A549 (cell line): Measurements from ENCODE around the gene DHDH. TPM values are rescaled to one million over a fixed set of nuclear protein-coding genes. Genes with fewer than 3 reads are reported as not detected.
A peak's percentile ranks its signal among the peaks of the same experiment; 100 is the strongest.

Experiments
- ATAC-seq, 2 experiments: fragments of 200-7000 bp in 1 of 2; fragments of >200 bp in 1 of 2; cut with Nextera tagmentation in 1 of 2; cut with Tn5 transposase in 1 of 2; 3 replicates each; pipeline versions ENCODE4 v1.8.0 to v1.9.1; 2018 to 2020; ENCODE audit warnings: mild to moderate bottlenecking in 1 of 2, moderate library complexity in 1 of 2
- CTCF ChIA-PET: fragments of 300-600 bp; sonication (Branson Sonifier 250); formaldehyde crosslinking; extraction: SDS; loops from one replicate; lab custom pipeline; 2021; ENCODE audit warnings: antibody characterized with exemption, inconsistent platforms; lab: Yijun Ruan, JAX
- POLR2A ChIA-PET: fragments of 350-600 bp; formaldehyde crosslinking; extraction: SDS; loops from one replicate; lab custom pipeline; 2021; ENCODE audit warnings: antibody characterized with exemption, inconsistent platforms; lab: Yijun Ruan, JAX
- DNase-seq, 2 experiments: peaks; one replicate each; pipeline versions ENCODE4 v3.0.0 to v3.0.0-alpha.2; 2011 to 2016; ENCODE audit warnings: low read depth in 1 of 2, low spot score in 1 of 2
- FAIRE-seq: peaks from 2 replicates; lab custom pipeline; 2011; peaks lifted over from hg19 to GRCh38; lab: Jason Lieb, UNC
- H3K27ac ChIP-seq, 2 experiments: fragments of >200 bp; sonication (Bioruptor Twin); formaldehyde crosslinking; 3 replicates each; pipeline ENCODE4 v1.5.1; 2016 to 2017
- H3K4me1 ChIP-seq: fragments of >200 bp; sonication (Bioruptor Twin); formaldehyde crosslinking; 3 replicates; pipeline ENCODE4 v1.6.1; 2016
- H3K4me2 ChIP-seq: fragments of >200 bp; sonication (Bioruptor Twin); formaldehyde crosslinking; 3 replicates; pipeline ENCODE4 v1.6.1; 2016
- H3K4me3 ChIP-seq: fragments of >200 bp; sonication (Bioruptor Twin); formaldehyde crosslinking; 3 replicates; pipeline ENCODE4 v1.5.1; 2016
- H3K9me3 ChIP-seq: fragments of >200 bp; sonication (Bioruptor Twin); formaldehyde crosslinking; 3 replicates; pipeline ENCODE4 v1.6.1; 2016
- ATOH8 ChIP-seq: fragments of 250-450 bp; sonication (Bioruptor Pico); IDR thresholded peaks from 2 replicates; pipeline ENCODE4 v1.5.0; 2020; ENCODE audit warnings: low read depth, mild to moderate bottlenecking, moderate library complexity
- BHLHE40 ChIP-seq: IDR thresholded peaks from 2 replicates; pipeline ENCODE4 v1.6.1; 2012; ENCODE audit warnings: low read depth, low read length, inconsistent platforms
- CEBPB ChIP-seq, 2 experiments: fragments of >200 bp in 1 of 2; sonication (Bioruptor Twin) in 1 of 2; formaldehyde crosslinking in 1 of 2; IDR thresholded peaks; 2 replicates each; pipeline ENCODE4 v1.6.1; 2012 to 2016
- CHD4 ChIP-seq: fragments of 200-600 bp; sonication (generic); IDR thresholded peaks from 2 replicates; pipeline ENCODE4 v1.6.1; 2016; ENCODE audit warnings: antibody characterized with exemption, mild to moderate bottlenecking, borderline replicate concordance
- EHF ChIP-seq: fragments of 250-450 bp; sonication (Bioruptor Pico); IDR thresholded peaks from 2 replicates; pipeline ENCODE4 v1.5.0; 2020; ENCODE audit warnings: mild to moderate bottlenecking
- ESRRA ChIP-seq: fragments of 150-350 bp; IDR thresholded peaks from 2 replicates; pipeline ENCODE4 v1.6.1; 2014; ENCODE audit warnings: mild to moderate bottlenecking, low read length, borderline replicate concordance
- FOSB ChIP-seq: fragments of 250-450 bp; sonication (Bioruptor Pico); IDR thresholded peaks from 2 replicates; pipeline ENCODE4 v1.5.0; 2020; ENCODE audit warnings: mild to moderate bottlenecking, moderate library complexity
- HMGXB4 ChIP-seq: fragments of 250-450 bp; sonication (Bioruptor Pico); IDR thresholded peaks from 2 replicates; pipeline ENCODE4 v1.5.0; 2021; ENCODE audit warnings: mild to moderate bottlenecking, moderate library complexity, borderline replicate concordance
- HOXA7 ChIP-seq: fragments of 250-450 bp; sonication (Bioruptor Pico); IDR thresholded peaks from 2 replicates; pipeline ENCODE4 v1.5.0; 2020; ENCODE audit warnings: mild to moderate bottlenecking, moderate library complexity
- HOXB5 ChIP-seq: fragments of 250-450 bp; sonication (Bioruptor Pico); IDR thresholded peaks from 2 replicates; pipeline ENCODE4 v1.5.0; 2020; ENCODE audit warnings: mild to moderate bottlenecking, moderate library complexity
- JUN ChIP-seq, 2 experiments: fragments of >200 bp; sonication (Bioruptor Twin); formaldehyde crosslinking; IDR thresholded peaks; 2 replicates in 1 of 2; 3 replicates in 1 of 2; pipeline ENCODE4 v1.6.1; 2016 to 2017
- JUNB ChIP-seq: fragments of >200 bp; sonication (Bioruptor Twin); formaldehyde crosslinking; IDR thresholded peaks from 2 replicates; pipeline ENCODE4 v1.6.1; 2016
- KDM1A ChIP-seq: fragments of 200-600 bp; sonication (generic); IDR thresholded peaks from 2 replicates; pipeline ENCODE4 v1.6.1; 2016; ENCODE audit warnings: low read depth, mild to moderate bottlenecking
- MAFK ChIP-seq: fragments of 450-650 bp; IDR thresholded peaks from 2 replicates; pipeline ENCODE4 v1.6.1; 2014; ENCODE audit not compliant: partially characterized antibody
- MYC ChIP-seq: IDR thresholded peaks from 2 replicates; pipeline ENCODE4 v1.6.1; 2012; ENCODE audit warnings: mild to moderate bottlenecking, inconsistent platforms, low read length, improper control_type of control experiment, borderline replicate concordance
- NFE2L2 ChIP-seq: fragments of 150-350 bp; conservative IDR thresholded peaks from 2 replicates; pipeline ENCODE4 v1.6.1; 2014; ENCODE audit warnings: low read length
- NR3C1 ChIP-seq: fragments of >200 bp; sonication (Bioruptor Twin); formaldehyde crosslinking; IDR thresholded peaks from 3 replicates; pipeline ENCODE4 v1.6.1; 2017
- PBX3 ChIP-seq: IDR thresholded peaks from 2 replicates; pipeline ENCODE4 v1.6.1; 2012
- POLR2AphosphoS2 ChIP-seq: conservative IDR thresholded peaks from 2 replicates; pipeline ENCODE4 v1.6.1; 2012; ENCODE audit warnings: low read length, improper control_type of control experiment, inconsistent platforms
- RARB ChIP-seq: fragments of 250-450 bp; sonication (Bioruptor Pico); IDR thresholded peaks from 2 replicates; pipeline ENCODE4 v1.8.0; 2021; ENCODE audit warnings: mild to moderate bottlenecking, moderate library complexity
- ZFP36 ChIP-seq: fragments of 450-650 bp; IDR thresholded peaks from 2 replicates; pipeline ENCODE4 v1.6.1; 2014; ENCODE audit warnings: borderline replicate concordance; ENCODE audit not compliant: partially characterized antibody
- WGBS: methylation state at CpG from one replicate; pipeline ENCODE4 v1.1.6; 2017; ENCODE audit errors: missing lambda C conversion rate; 5-methylcytosine and 5-hydroxymethylcytosine counted together
- polyA plus RNA-seq, 4 experiments: library from polyadenylated mRNA; depleted of rRNA in 3 of 4; stranded (reverse); fragments of >200 nt; fragmentation: RNase III in 1 of 4; extraction: RNeasy Plus Mini Kit Qiagen cat#74134 plus additional on column Dnase treatment in 1 of 4; gene quantifications; 2 replicates in 3 of 4; 3 replicates in 1 of 4; pipeline ENCODE4 v1.2.3, GENCODE V29; 2011 to 2017
- TF ChIP-seq, protein P1 (sequence below): IDR thresholded peaks from 2 replicates; pipeline ENCODE4 v1.6.1; 2012

Gene DHDH
- polyA plus RNA-seq, 2 of the 4 experiments (the other 2 are of a cell fraction): 0.78 to 1.2 TPM

DNA sequence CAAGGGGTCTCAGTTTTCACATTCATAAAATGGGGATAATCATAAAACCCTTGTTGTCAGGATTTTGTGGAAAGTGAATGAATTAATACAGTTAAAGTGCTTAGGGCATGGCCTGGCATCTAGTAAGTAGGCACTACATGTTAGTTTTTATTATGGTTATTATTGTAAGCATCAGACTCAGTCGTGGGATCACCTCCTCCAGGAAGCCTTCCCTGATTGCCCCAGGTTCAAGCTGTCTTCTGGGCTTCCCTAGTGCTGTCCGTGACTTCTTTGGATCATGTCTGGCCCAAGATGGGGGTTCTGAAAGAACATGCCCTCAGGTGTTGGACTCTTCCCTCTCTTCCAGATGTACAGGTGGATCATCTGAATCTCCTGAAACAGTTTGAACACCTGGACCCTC, 22.7 kb upstream of the DHDH start:
- no peak for TF ChIP-seq BHLHE40
- no peak for TF ChIP-seq RARB (CRISPR knock-in tag)
- TF ChIP-seq HOXB5: no peak
- no peak for TF ChIP-seq MYC
- TF ChIP-seq ZFP36: peak; percentile 99
- TF ChIP-seq HOXA7 (CRISPR knock-in tag): no peak
- TF ChIP-seq, protein P1, sequence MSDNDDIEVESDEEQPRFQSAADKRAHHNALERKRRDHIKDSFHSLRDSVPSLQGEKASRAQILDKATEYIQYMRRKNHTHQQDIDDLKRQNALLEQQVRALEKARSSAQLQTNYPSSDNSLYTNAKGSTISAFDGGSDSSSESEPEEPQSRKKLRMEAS: no peak
- TF ChIP-seq CEBPB (IDR thresholded peaks at IDR 0.05): no peak
- TF ChIP-seq KDM1A: peak; percentile 54; the same call in 1 of the 2 replicates
- no peak for TF ChIP-seq JUN (IDR thresholded peaks at IDR 0.05)
- TF ChIP-seq ESRRA: no peak
- TF ChIP-seq FOSB (CRISPR knock-in tag): no peak
- TF ChIP-seq EHF (CRISPR knock-in tag): no peak
- TF ChIP-seq HMGXB4 (CRISPR knock-in tag): no peak
- no peak for TF ChIP-seq JUNB
- no peak for TF ChIP-seq NR3C1
- TF ChIP-seq ATOH8: no peak
- ChIA-PET POLR2A (interaction anchor here (0.6 kb wide), 1 partner anchor 26 kb away, joined by 8 read pairs; no protein-coding TSS in a partner anchor), CTCF (interaction anchor here (0.5 to 2.8 kb wide), 5 partner anchors 10 to 83 kb away, joined by 3 to 16 read pairs (median 4); partner anchors contain the start of genes NUCB1 and RUVBL2)
- Histone ChIP-seq H3K4me2 (no peak overlapping the region), H3K4me1 (no peaks in the 10 kb centered on the region), H3K9me3 (no peaks in the 10 kb centered on the region), H3K27ac (no peak overlapping the region), H3K4me3 (no peak overlapping the region)
- no peak for FAIRE-seq
- no peak for DNase-seq
- ATAC-seq: no peak
- WGBS: 75% methylated on average over 2 of the region's 2 CpGs

- ATAC-seq: peak; percentile 77 to 82
- Histone ChIP-seq H3K4me2 (no peak overlapping the region), H3K9me3 (no peaks in the 10 kb centered on the region), H3K4me1 (no peaks in the 10 kb centered on the region), H3K27ac (no peak overlapping the region), H3K4me3 (no peak overlapping the region)
- WGBS: 85% methylated on average over 9 of the region's 9 CpGs
- CTCF ChIA-PET: interaction anchor here (1.0 to 8.3 kb wide), 6 partner anchors 8 to 233 kb away, joined by 3 to 48 read pairs (median 3); partner anchors contain the start of gene NUCB1
- no peak for DNase-seq
- TF ChIP-seq NFE2L2: no peak
- POLR2A ChIA-PET: no interaction called here
- FAIRE-seq: no peak
Measured at GRCh38 chr19:48913114-48913889, 20.2 kb upstream of the DHDH start.

DNA sequence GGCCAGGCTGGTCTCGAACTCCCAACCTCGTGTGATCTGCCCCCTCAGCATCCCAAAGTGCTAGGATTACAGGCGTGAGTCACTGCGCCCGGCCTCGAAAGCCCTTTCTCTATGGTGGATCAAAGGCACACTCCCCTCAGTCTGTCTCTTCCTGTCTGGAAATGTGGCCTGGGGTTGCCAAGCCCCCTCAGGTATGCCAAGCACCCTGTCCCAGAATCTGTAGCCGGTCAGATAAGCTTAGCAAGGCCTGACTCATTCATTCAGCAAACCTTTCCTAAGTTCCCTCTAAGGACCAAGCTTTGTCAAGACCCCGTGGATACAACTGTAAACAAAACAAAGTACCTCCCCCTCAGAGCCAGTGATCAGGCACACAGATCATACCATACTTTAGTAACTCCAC, 19.3 kb upstream of the DHDH start:
- no peak for DNase-seq
- 83% methylated on average over 8 of the region's 8 CpGs for WGBS
- TF ChIP-seq CHD4: no peak
- TF ChIP-seq ESRRA: no peak
- no peak for TF ChIP-seq KDM1A
- TF ChIP-seq POLR2AphosphoS2: no peak
- no peak for TF ChIP-seq PBX3
- TF ChIP-seq MAFK: no peak
- Histone ChIP-seq H3K4me1 (no peaks in the 10 kb centered on the region), H3K27ac (no peak overlapping the region), H3K4me2 (no peak overlapping the region), H3K4me3 (no peak overlapping the region), H3K9me3 (no peaks in the 10 kb centered on the region)
- FAIRE-seq: no peak
- no peak for ATAC-seq
- ChIA-PET POLR2A (no interaction called here), CTCF (interaction anchor here (1.0 to 8.3 kb wide), 4 partner anchors 12 to 232 kb away, joined by 3 to 48 read pairs (median 6); partner anchors contain the start of gene NUCB1)
